GM10266 (cell line): ENCODE results near the gene SSTR4.
"Not testable (repeated sequence)": the region's sequence is repeated elsewhere in the genome, so short reads cannot be mapped to it uniquely, and the experiment has no call there.

Experiments used
- DNase-seq: peaks from one replicate; pipeline ENCODE4 v3.0.0; 2012; ENCODE audit errors: extremely low spot score
- TF ChIP-seq, protein P1 (sequence below): IDR thresholded peaks from 2 replicates; pipeline ENCODE4 v1.5.1; 2012; ENCODE audit warnings: mild to moderate bottlenecking, low read depth; ENCODE audit not compliant: control insufficient read depth, insufficient read depth; ENCODE audit errors: missing control alignments

Gene SSTR4

GRCh38 chr20:23023621-23024177 lies 11.4 kb upstream of the SSTR4 start:
- no peak for DNase-seq
- TF ChIP-seq, protein P1, sequence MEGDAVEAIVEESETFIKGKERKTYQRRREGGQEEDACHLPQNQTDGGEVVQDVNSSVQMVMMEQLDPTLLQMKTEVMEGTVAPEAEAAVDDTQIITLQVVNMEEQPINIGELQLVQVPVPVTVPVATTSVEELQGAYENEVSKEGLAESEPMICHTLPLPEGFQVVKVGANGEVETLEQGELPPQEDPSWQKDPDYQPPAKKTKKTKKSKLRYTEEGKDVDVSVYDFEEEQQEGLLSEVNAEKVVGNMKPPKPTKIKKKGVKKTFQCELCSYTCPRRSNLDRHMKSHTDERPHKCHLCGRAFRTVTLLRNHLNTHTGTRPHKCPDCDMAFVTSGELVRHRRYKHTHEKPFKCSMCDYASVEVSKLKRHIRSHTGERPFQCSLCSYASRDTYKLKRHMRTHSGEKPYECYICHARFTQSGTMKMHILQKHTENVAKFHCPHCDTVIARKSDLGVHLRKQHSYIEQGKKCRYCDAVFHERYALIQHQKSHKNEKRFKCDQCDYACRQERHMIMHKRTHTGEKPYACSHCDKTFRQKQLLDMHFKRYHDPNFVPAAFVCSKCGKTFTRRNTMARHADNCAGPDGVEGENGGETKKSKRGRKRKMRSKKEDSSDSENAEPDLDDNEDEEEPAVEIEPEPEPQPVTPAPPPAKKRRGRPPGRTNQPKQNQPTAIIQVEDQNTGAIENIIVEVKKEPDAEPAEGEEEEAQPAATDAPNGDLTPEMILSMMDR: no peak

DNA sequence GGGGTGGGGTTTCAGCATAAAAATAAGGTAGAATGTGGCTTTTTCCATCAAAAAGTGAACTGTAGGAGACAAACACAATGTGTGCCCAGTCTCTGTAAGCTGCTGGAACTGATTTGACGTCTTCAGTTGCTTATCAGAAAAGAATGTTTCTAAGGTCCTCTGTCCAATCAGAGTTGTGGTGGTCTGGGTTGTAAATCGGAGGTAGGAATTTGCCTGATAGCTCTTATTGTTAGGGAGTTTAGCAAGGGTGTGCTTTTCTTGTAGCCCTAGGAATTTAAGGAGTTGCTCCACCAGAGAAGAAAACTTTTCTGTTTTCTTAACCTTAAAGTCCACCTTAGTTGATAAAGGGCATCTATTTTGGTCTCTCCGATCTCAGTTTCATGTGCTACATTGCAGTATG lies 10.4 kb upstream of the SSTR4 start:
- DNase-seq: no peak
- TF ChIP-seq, protein P1: no peak

DNA sequence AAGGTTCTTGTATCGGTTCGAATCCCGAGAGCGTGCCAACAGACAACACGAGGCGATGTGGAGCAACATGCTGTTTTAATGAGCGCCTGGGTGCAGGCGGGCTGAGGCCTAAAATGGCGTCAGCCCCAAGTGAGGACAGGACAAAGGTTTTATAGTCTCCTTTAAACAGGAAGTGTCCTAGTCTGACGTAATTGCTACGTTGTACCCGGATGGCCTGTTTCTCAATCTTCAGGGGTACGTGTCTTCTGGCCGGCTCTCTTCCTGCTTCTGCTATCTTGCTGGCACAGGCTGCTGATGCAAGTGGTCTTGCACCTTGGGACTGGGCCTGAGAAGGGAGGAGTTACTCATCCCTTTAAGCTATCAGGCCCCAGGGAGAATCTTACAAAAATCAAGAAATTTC lies 9.6 kb upstream of the SSTR4 start:
- not testable (repeated sequence) for DNase-seq

GRCh38 chr20:23027721-23028120 lies 7.4 kb upstream of the SSTR4 start:
- TF ChIP-seq, protein P1: no peak

DNA sequence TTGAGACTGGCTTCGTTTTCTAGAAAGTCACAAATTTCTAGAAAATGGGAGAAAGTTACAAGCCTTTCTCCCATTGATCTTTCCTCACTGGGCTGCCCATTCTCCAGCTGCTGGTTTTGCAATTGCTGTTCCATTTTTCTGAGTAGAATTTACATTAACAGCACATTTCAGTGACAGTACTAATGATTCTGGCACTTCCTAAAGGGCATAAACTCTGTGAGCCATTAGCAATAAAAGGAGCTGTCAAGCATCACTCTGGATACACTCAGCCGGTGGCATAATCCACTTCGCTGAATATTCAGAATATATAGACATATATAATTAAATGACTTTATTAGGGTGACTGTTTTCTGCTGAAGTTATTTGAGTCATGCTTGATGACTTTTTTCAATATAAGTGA lies 6.7 kb upstream of the SSTR4 start:
- TF ChIP-seq, protein P1: no peak
- no peak for DNase-seq

More at GRCh38 chr20:23027721-23028120, 7.4 kb upstream of the SSTR4 start:
- DNase-seq: no peak

DNA sequence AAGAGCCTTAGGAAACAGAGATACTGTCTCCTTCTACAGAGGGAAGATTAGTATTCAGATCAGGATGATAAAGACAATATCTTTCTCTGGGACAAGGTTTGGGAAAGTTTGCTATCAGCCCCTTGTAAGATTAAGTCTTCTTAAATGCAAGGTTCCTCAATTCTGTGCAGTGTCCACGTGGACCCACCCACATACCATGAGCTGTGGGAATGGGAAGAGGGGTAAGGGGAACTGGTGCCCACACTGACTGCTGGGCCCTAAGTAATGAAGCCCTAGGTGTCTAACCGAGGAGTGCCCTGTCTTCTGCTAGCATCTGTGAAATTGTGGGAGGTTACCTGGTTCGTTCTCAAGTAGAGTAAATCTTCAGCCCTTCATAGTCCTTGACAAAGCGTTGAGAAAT lies 5.8 kb upstream of the SSTR4 start:
- TF ChIP-seq, protein P1: no peak
- DNase-seq: no peak

- TF ChIP-seq, protein P1: no peak
- DNase-seq: no peak
Observed at GRCh38 chr20:23031346-23031745, 3.8 kb upstream of the SSTR4 start.
